Adrenal gland (tissue), 5 donors: Measurements from ENCODE around the gene LRFN5.

ENCODE experiments used
- CTCF ChIP-seq, 6 experiments: fragments of 450-650 bp in 4 of 6; fragments of 200-600 bp in 2 of 6; sonication (generic) in 1 of 6; IDR thresholded peaks; 1 replicate in 5 of 6; 2 replicates in 1 of 6; pipeline versions ENCODE4 v1.5.1 to v1.8.0; 2016 to 2021; ENCODE audit warnings: antibody characterized with exemption in 6 of 6, mild to moderate bottlenecking in 2 of 6, moderate library complexity in 1 of 6
- POLR2A ChIP-seq, 2 donors: fragments of 450-650 bp; IDR thresholded peaks; one replicate each; pipeline ENCODE4 v1.6.1; 2017; ENCODE audit warnings: antibody characterized with exemption in 2 of 2, mild to moderate bottlenecking in 2 of 2, moderate library complexity in 1 of 2
- donor health status: DM: no; HTN: no; CAD: no.

GRCh38 chr14:41875116-41875515 is 268.4 kb downstream of the LRFN5 start:
- no peak for TF ChIP-seq POLR2A (IDR thresholded peaks at IDR 0.05)
- no peak for TF ChIP-seq CTCF (IDR thresholded peaks at IDR 0.05)
